ENCODE data around the gene ZSCAN5A. TPM values are rescaled to one million over a fixed set of nuclear protein-coding genes. Genes with fewer than 3 reads are reported as not detected.
A peak's percentile ranks its signal among the peaks of the same experiment; 100 is the strongest.

The ZSCAN5A gene
- total RNA-seq: 4.3 and 6.8 TPM in 2 replicates

DNA sequence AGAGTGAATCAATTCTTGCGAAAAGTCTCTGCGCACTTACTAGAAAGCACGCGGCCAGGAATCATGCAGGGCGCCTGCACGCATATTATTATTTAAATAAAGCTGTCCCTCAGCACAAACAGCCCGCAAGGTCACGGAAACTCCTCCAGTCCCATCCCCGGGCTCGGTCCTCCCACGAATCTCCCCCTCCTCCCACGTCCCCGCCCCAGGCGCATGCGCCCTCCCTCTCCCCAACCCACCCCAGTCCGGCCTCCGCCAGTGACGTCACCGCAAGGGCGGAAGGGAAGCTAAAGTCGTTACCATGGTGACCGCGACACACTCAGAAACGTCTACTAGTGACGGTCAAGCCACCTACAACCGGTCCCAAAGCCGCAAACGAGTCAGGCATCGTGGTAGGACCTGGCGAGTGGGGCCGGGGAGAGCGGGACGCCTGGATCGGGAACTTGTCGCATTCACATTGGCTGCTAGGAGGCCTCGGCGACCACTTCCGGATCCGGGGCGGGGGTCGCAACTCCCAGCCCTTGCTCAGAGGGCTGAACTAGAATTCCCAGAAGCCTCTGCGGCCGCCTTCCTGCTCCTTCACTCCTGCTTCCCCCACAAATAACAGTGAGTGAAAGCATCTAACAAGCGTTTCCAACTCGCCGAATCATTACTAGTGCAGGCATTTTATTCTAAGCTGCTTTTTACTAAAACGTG is at the start of gene ZSCAN5A:
TSS of gene ZSCAN5A (minus strand) at position 459 of the 696 bp plus-strand sequence. CDS start 89,793 bp downstream, outside the sequence.
- Histone ChIP-seq H3K36me3 (ENCODE audit: insufficient read depth, low read length) (peaks cover 10% of the 10 kb centered on the region), H4K20me1 (ENCODE audit: insufficient read depth, low read length) (no peaks in the 10 kb centered on the region), H3K4me3 (ENCODE audit: insufficient read depth, low read length) (peak within 1 kb of the TSS; percentile 95), H3K27ac (ENCODE audit: low read depth, low read length) (peak within 1 kb of the TSS; percentile 99), H3K4me2 (ENCODE audit: insufficient read depth, low read length) (peak within 1 kb of the TSS; percentile 100), H3K9me3 (ENCODE audit: low read depth, low read length) (no peaks in the 10 kb centered on the region), H2AFZ (ENCODE audit: low read length) (peak within 1 kb of the TSS; percentile 99), H3K79me2 (ENCODE audit: insufficient read depth, low read length) (no peaks in the 10 kb centered on the region), H3K4me1 (ENCODE audit: insufficient read depth, low read length) (peaks cover 14% of the 10 kb centered on the region), H3K27me3 (ENCODE audit: insufficient read depth, low read length) (no peaks in the 10 kb centered on the region)
- peak; percentile 97 for DNase-seq (ENCODE audit: insufficient read length, low spot score, missing footprints)
- no peak for TF ChIP-seq CTCF (IDR thresholded peaks at IDR 0.05; ENCODE audit: extremely low read depth, low read depth, low read length)

- Histone ChIP-seq H2AFZ (ENCODE audit: low read length) (no peak overlapping the region), H3K27ac (ENCODE audit: low read depth, low read length) (no peak overlapping the region), H3K36me3 (ENCODE audit: insufficient read depth, low read length) (no peaks in the 10 kb centered on the region), H3K4me1 (ENCODE audit: insufficient read depth, low read length) (no peaks in the 10 kb centered on the region), H4K20me1 (ENCODE audit: insufficient read depth, low read length) (no peaks in the 10 kb centered on the region), H3K4me3 (ENCODE audit: insufficient read depth, low read length) (no peak overlapping the region), H3K4me2 (ENCODE audit: insufficient read depth, low read length) (no peak overlapping the region), H3K27me3 (ENCODE audit: insufficient read depth, low read length) (no peaks in the 10 kb centered on the region), H3K9me3 (ENCODE audit: low read depth, low read length) (no peaks in the 10 kb centered on the region), H3K79me2 (ENCODE audit: insufficient read depth, low read length) (no peaks in the 10 kb centered on the region)
- DNase-seq (ENCODE audit: insufficient read length, low spot score, missing footprints): no peak
- no peak for TF ChIP-seq CTCF (IDR thresholded peaks at IDR 0.05; ENCODE audit: extremely low read depth, low read depth, low read length)
These were observed 46.2 kb upstream of the ZSCAN5A start for GRCh38 chr19:56360841-56361240.

- TF ChIP-seq CTCF (IDR thresholded peaks at IDR 0.05; ENCODE audit: extremely low read depth, low read depth, low read length): no peak
These were observed 42.3 kb upstream of the ZSCAN5A start for GRCh38 chr19:56356944-56357343.

GRCh38 chr19:56355517-56355916 is 40.9 kb upstream of the ZSCAN5A start:
- no peak for DNase-seq (ENCODE audit: insufficient read length, low spot score, missing footprints)
- Histone ChIP-seq H2AFZ (ENCODE audit: low read length) (no peak overlapping the region), H3K36me3 (ENCODE audit: insufficient read depth, low read length) (no peaks in the 10 kb centered on the region), H3K4me3 (ENCODE audit: insufficient read depth, low read length) (no peak overlapping the region), H3K27ac (ENCODE audit: low read depth, low read length) (no peak overlapping the region), H3K27me3 (ENCODE audit: insufficient read depth, low read length) (no peaks in the 10 kb centered on the region), H4K20me1 (ENCODE audit: insufficient read depth, low read length) (no peaks in the 10 kb centered on the region), H3K4me1 (ENCODE audit: insufficient read depth, low read length) (no peaks in the 10 kb centered on the region), H3K4me2 (ENCODE audit: insufficient read depth, low read length) (no peak overlapping the region), H3K9me3 (ENCODE audit: low read depth, low read length) (no peaks in the 10 kb centered on the region), H3K79me2 (ENCODE audit: insufficient read depth, low read length) (no peaks in the 10 kb centered on the region)
- TF ChIP-seq CTCF (IDR thresholded peaks at IDR 0.05; ENCODE audit: extremely low read depth, low read depth, low read length): no peak

More at GRCh38 chr19:56356944-56357343, 42.3 kb upstream of the ZSCAN5A start:
- Histone ChIP-seq H3K9me3 (ENCODE audit: low read depth, low read length) (no peaks in the 10 kb centered on the region), H2AFZ (ENCODE audit: low read length) (no peak overlapping the region), H4K20me1 (ENCODE audit: insufficient read depth, low read length) (no peaks in the 10 kb centered on the region), H3K27me3 (ENCODE audit: insufficient read depth, low read length) (no peaks in the 10 kb centered on the region), H3K79me2 (ENCODE audit: insufficient read depth, low read length) (no peaks in the 10 kb centered on the region), H3K36me3 (ENCODE audit: insufficient read depth, low read length) (no peaks in the 10 kb centered on the region), H3K4me2 (ENCODE audit: insufficient read depth, low read length) (no peak overlapping the region), H3K4me3 (ENCODE audit: insufficient read depth, low read length) (no peak overlapping the region), H3K27ac (ENCODE audit: low read depth, low read length) (no peak overlapping the region), H3K4me1 (ENCODE audit: insufficient read depth, low read length) (no peaks in the 10 kb centered on the region)
- DNase-seq (ENCODE audit: insufficient read length, low spot score, missing footprints): no peak

Data from osteoblast (primary cell).